GM21390 (cell line): Measurements from ENCODE around the gene CDH20.

ENCODE experiments used
- ATAC-seq: cut with Tn5 transposase; IDR thresholded peaks from one replicate; pipeline ENCODE4 v1.9.1; 2021; ENCODE audit not compliant: unreplicated experiment

CDH20 gene

DNA sequence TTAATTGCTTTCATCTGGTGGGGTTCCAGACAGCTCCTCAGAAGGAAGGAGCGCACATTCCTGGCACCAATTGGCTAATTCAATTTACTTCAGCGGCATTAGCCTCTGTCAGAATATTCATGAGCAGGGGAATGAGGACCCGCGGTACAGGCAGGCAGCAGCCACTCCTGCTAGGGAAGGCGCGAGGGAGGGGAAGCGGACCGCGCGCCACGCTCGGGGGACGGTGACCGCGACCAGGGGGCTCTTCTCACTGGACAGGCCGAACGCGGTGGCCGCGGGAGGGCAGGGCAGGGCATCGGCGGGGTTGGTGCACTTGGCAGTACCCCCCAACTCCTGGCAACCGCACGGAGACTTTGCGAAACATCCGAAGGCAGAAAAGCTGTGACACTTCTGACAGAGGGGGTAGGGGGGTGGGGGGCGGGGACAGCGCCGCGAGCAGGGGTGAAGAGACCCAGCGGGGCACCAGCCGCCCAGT is at the start of gene CDH20:
Gene CDH20, plus strand, starts transcription at position 160 of the 475 bp plus-strand sequence.
- ATAC-seq = no peak

DNA sequence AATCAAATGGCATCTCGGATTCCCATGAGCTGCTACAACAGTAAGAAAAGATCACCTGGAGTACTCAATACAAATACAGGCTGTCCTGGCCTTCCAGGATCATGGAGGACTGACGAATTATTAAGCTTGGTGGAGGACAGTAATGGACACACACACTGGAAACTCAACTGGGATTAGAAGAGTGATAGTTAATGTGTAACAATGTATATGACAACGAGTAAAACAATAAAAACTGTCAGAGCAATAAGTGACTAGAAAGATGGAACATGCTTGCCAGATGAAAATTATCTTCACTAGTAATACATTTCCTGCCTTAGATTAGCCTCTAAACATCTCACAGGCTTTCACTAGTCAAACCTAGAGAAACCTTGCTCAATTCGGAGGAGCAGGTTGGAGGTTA is 49.2 kb upstream of the CDH20 start:
- ATAC-seq = no peak

DNA sequence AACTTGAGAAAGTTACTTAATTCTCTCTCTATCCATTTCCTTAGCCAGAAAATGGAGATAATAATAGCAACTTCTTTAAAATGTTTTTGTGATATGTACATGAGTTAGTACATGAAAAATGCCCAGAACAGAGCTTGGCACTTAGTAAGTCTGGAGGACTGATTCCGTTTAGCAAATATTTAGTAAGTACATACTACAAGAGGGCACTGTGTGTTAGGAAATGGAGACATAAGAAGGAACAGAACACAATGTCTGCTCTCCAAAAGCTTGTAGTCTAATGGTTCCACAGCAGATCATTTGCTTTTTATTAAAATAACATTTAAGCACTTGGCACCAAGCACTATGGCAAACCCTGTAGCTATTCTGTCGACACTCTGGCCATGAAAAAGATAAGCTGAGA is 47.5 kb upstream of the CDH20 start:
- ATAC-seq = no peak

- no peak for ATAC-seq
Observed at GRCh38 chr18:61286867-61287266, 46.4 kb upstream of the CDH20 start.

GRCh38 chr18:61290616-61291015 is 42.6 kb upstream of the CDH20 start:
- ATAC-seq = no peak

- no peak for ATAC-seq
Observed at GRCh38 chr18:61292280-61293035, 40.8 kb upstream of the CDH20 start.

DNA sequence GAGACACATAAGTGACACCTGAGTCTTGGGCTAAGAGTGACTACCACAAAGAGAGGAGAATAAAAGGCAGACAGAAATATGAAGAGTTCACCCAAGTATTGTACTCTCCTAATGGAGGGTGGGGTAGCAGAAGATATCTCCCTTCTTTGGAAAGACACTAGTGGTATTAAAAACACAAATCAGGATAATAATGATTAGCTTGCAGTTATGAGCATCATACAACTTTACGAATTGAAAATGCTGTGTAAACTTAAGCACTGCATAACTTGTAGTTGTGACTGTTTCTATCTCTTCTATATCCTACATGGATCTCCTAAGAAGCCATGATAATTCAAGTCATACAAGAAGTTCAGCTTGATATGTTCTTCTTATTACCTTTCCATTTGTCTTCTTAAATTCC is 38.1 kb upstream of the CDH20 start:
- ATAC-seq = no peak

DNA sequence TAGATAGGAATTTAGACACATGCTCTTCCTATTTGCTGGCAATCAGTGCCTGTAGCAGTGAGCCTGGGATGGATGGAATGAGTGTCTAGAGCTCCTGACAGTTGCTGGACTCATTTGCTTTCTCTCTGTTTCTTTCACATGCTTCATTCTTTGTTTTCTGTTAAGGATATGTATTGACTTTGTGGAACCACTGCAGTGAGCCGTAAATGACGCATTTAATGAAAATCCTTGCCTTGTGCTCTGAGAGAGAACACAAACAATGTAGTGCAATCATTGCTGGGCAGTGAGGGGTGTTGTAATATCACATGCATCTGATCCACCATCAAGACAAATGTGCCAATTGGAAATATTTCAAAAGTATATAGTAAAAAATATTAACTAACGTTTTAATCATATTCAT is 25.2 kb upstream of the CDH20 start:
- ATAC-seq = no peak

DNA sequence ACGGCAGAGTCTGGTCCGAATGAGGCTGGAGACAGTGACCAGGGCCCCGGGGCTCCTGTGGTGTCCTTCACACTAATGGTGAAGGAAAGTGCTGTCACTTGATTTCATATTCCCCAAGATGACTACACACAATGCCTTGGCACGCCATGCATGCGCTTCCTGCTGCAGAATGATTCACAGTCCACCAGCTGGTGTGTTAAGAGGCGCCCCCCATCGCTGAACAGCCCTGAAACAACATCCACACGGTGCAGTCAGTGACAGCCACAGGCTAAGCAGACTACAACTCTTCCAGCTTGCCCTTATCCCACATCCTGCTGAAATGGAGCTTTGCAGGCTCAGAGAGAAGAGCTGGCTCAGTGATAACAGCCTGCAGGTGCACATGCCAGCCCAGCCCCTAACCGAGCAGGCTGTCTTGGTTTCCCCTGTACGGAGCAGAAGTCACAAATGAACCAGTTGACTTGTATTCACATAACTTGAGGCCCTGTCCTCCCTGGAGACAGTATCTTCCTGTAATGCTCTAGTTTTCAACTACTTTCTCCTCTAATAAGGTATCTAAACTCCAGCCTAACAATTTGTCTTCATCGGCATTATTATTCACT is 24.3 kb upstream of the CDH20 start:
- no peak for ATAC-seq

DNA sequence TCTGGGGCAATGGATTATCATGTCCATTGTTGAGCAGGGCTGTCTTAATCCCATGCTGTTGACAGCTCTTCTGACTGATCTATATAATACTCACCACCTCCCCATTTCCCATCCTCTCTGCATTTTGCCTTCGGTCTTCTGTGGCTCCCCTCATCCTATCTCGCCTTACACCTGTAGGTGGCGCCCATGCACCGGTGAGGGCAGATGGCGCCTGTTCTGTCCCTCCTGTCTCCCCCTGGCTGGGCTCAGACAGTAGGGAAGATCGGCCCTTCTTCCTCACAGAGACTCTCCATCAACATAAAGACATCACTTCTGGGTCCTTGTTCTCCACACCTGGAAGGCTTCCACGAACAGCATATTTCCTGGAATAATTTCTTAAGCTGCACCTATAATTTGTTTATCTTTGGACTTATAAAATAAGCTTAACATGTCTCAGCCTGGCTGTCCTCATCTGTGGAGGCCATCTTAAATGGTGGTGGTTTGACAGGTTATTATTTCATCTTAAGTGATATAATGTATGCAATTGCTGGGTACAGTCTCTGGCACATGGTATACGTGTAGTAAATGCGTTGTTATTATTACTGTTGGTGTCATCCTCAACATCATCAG is 10.9 kb upstream of the CDH20 start:
- peak; percentile 96 for ATAC-seq

DNA sequence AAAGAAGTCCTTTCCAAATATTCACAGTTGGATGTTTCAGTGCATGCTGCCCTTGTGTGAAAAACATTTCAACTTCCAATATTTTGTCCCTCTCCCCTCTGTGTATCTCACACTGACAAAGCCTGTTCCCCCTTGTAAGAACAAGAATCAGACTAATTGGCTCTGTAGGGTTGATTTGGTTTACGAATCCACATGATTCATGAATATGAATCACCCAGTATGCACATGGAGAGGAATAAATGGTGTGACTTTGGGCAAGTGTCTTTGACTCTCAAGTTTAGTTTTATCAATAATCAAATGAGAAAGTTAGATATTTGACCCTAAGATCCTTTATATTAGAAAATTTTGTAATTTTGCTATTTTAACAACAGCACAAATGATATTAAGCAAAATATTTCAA is 9.3 kb upstream of the CDH20 start:
- no peak for ATAC-seq

GRCh38 chr18:61326407-61326806 is 6.8 kb upstream of the CDH20 start:
- ATAC-seq = no peak

- ATAC-seq = no peak
Observed at GRCh38 chr18:61329398-61329797, 3.8 kb upstream of the CDH20 start.

- no peak for ATAC-seq
Observed at GRCh38 chr18:61331051-61331450, 2.2 kb upstream of the CDH20 start.

- no peak for ATAC-seq
Observed at GRCh38 chr18:61333746-61334490, 688 bp downstream of the CDH20 start.

DNA sequence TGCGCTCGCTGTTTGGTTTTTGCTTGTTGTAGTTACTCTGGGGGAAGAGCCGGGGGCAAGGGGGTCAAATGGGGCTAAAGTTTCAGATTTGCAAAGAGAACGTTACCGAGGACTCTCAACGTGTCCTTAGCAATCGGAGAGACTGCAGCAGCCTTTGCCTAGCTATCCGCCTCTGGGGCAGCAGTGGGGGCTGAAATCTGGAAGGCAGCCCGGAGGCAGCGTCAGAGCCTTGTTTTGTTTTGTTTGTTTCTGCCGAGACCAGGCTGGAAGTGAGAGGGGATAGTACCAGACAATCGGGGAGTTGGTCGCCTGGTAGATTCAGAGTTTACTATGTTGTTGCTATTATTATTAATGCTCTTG is 1.2 kb downstream of the CDH20 start:
- ATAC-seq = no peak

DNA sequence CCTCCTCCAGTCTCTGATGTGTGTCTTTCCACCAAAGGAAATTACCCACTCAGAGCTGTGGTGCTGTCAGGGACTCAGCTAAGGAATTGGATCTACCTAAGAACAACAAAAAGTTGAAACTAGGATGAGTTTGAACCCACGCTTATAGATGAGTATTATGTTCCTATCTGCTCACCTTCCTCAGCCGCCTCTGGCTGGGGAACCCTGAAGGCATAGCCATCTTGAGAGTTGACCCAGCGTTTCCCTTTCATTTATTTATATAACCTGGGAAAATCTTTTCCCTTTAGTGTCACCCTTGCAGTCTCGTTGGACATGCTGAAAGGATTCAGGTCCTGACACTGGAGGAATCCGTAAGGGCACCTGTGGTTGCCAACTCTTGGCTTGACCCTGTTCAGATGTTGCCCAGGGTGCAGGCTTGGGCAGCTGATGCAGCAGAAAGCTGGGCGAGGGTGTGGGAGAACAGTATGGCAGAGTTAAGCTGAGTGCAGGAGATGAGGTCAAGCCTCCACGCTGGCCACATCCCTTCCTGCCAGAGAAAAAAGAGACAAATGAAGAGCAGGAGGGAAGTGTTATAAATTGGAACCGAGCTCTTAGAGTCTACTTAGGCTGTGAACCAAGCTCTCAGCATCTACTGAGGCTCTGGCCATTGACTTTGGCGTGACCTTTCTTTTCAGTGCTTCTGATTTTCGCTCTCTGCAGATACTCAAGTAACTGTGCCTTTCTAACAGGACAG is 1.9 kb downstream of the CDH20 start:
- ATAC-seq = no peak

DNA sequence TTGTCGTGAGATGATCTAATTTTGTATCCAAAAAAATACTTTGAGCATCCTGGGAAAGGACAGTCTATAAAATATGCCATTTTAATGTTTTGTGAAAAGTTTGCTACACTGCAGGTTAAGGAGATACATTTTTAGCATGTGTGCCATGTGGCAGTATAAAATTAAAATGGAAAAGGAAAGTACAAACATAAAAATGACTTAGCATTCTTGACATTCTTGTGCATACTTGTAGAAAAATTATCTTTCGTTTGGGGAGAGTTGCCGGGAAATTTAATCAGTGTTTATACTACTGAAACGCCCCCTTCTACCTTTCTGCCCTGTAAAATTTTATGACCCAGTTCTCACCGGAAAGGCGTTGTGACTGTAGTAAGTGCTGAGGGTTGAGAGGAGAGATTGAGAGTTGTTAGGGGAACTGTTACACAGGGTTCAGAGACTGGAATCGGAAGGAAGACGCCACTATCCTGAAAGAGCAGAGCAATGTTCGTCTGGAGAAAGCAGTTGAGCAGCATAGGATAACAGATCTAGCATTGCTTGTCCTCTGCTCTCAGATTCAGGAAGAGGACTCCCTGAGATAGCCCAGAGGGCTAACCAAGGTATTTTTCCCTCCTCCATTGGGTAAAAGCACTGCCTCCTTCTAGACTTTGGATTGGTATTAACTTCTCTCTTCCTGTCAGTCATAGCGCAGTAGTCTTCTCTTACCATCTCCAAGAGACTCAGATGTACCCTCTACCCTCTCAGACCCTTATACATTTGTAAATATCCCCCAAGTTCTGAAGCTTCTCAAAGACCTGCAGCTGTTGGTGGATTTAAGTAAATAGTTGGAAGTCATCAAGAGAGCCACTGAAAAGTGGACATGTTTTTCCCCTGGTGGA is 2.7 kb downstream of the CDH20 start:
- no peak for ATAC-seq

DNA sequence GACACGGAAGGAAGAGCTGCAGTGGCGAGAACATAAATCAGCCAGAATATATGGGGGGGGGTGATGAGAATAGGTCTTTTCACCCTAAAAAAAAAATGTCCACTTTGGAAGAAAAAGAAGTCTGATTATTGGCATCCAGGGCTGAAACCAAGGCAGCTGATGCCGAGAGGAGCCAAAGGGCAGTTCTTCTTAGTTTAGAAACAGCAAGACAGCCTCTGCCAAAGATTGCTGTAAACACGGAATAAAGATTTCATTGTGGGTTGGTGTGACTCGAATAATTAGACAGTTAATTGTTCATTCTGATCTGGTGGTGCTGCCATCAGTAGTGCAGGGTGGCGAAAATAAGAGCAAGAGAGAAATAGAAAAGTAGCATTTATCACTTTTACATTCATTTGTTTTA is 3.5 kb downstream of the CDH20 start:
- no peak for ATAC-seq

GRCh38 chr18:61337527-61337926 is 4.3 kb downstream of the CDH20 start:
- ATAC-seq = no peak
